ENCODE results near the gene BCR.
A peak's percentile ranks its signal among the peaks of the same experiment; 100 is the strongest.
"Not testable (repeated sequence)": the region's sequence is repeated elsewhere in the genome, so short reads cannot be mapped to it uniquely, and the experiment has no call there.

BCR gene

GRCh38 chr22:23180301-23180892, at the start of gene BCR:
Gene BCR, plus strand, starts transcription at chr22:23180509. Its CDS starts 452 bp downstream, at chr22:23180961.
- DNase-seq: no peak

DNA sequence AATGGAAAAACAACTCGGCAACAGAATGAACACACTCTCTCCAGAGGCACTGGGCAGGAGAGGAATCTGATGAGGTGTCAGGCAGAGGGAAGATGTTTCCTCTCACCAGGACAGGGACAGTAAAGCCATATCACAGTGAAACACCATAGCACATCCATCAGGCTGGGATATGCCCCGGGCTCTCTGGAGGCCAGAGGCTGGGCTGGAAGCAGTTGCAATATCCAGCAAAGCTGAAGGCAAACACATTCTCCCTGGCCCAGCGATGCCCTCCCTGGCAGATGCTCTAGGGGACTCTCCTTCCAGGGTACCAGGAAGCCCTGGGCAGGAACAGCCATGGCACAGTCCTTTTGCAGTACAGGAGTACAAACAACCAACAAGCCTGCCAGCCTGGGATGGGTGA, 49.6 kb upstream of the BCR start:
- DNase-seq: no peak

- no peak for DNase-seq
Observed at GRCh38 chr22:23131931-23132330, 48.4 kb upstream of the BCR start.

- no peak for DNase-seq
Observed at GRCh38 chr22:23132376-23133091, 47.8 kb upstream of the BCR start.

DNA sequence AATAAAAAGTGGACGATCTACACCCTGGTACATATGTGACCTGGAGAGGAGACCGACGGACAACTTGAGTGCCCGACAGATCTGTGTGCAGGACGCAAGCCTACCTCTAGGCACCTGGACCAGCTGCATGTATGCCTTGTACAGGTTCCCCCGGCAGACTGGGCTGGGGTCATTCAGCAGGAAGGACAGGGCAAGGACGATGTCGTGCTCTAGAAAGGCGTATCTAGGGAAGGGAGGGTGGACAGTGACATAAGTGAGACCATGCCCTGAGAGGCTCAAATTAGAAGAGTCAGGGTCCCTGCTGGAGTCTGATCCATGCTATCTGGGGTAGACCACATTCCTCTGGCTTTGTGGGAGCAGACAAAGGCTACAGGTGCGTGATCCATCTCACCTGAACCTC, 46.4 kb upstream of the BCR start:
- DNase-seq: no peak

- DNase-seq: not testable (repeated sequence)
Observed at GRCh38 chr22:23136991-23137390, 43.3 kb upstream of the BCR start.

DNA sequence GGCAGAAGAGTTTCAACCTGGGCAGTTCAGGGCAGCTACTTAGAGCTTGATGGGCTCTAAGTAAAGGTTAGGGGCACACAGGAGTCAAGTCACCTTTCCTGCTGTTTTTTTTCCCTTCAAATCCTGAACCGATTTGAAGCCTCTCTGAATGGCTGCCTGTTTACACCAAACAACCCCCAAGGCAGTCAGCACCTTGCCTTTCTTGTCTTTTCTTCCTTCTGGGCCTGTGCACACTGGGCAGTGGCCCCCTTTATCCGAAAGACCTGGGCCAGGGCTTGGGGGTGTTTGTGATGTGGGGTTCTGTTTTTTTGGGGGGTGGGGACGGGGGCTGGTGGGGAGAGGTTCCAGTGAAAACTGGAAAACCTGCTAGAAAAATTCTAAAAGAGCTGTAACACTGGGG, 42.8 kb upstream of the BCR start:
- DNase-seq: no peak

GRCh38 chr22:23137905-23138561, 42.3 kb upstream of the BCR start:
- DNase-seq: no peak

- DNase-seq: no peak
Observed at GRCh38 chr22:23138584-23139435, 41.5 kb upstream of the BCR start.

DNA sequence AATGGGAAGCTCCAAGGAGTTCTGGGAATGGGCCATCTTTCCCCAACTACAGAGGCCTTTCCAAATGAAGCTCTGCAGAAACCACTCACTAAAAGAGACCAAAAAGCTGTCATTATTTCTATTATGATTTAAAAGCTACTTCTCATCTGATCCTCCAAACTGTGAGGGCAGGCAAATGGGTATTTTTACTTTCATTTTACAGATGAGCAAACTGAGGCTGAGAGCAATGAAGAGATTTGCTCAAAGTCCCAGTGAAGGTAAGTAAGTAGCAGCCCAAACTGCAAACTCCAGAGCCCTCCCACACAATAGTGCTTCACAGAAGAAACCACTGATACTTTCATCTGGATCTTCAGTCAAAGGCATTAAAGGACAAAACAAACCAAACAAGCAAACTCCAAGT, 39.9 kb upstream of the BCR start:
- no peak for DNase-seq

- no peak for DNase-seq
Observed at GRCh38 chr22:23142546-23143105, 37.7 kb upstream of the BCR start.

GRCh38 chr22:23143119-23143518, 37.2 kb upstream of the BCR start:
- DNase-seq: no peak

- DNase-seq: no peak
Observed at GRCh38 chr22:23144432-23144831, 35.9 kb upstream of the BCR start.

GRCh38 chr22:23144932-23145877, 35.1 kb upstream of the BCR start, which contains the start of gene RAB36:
Gene RAB36, plus strand, starts transcription at chr22:23145477. Its CDS starts 1,140 bp downstream, at chr22:23146617.
- DNase-seq: peak; percentile 97 to 99

- no peak for DNase-seq
Observed at GRCh38 chr22:23145878-23146470, 34.3 kb upstream of the BCR start.

- no peak for DNase-seq
Observed at GRCh38 chr22:23146478-23147205, 33.7 kb upstream of the BCR start.

- no peak for DNase-seq
Observed at GRCh38 chr22:23147617-23148387, 32.5 kb upstream of the BCR start.

DNA sequence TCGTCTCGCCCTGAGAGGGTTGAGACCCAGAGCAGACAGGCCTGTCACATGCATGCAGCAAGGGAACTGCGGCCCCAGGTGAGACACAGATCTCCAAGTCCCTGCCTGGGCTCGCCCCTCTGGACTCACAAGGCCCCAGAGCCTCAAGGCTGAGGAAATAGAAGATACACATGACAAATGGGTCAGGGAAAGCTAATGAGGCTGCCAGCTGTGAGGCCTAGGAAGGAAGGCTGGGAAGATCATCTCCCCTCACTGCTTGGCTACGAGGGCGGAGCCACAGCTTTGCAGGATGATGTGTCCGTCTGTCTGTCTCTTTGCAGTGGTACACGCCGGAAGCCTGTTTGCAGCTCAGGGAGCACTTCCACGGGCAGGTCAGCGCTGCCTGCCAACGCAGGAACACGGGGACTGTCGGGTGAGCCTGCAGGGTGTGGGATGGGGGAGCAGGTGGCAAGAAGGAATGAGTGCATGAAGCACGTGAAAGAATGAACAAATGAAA, 30.5 kb upstream of the BCR start:
- no peak for DNase-seq

GRCh38 chr22:23150762-23151161, 29.5 kb upstream of the BCR start:
- DNase-seq: no peak

All from cerebellar nuclear complex (tissue), 1 donor.